Measurements from ENCODE around the gene SORCS3. TPM values are rescaled to one million over a fixed set of nuclear protein-coding genes. Genes with fewer than 3 reads are reported as not detected.

The SORCS3 gene
- total and polyA plus RNA-seq, 10 of the 15 experiments (the other 5 are each of a cell fraction or from before 2014, with no cell fraction given): 0.01 to 0.04 (median 0.02) TPM; not detected in 7

GRCh38 chr10:104683567-104683966, 42.5 kb downstream of the SORCS3 start:
- SMC1A ChIA-PET (ENCODE audit: uncharacterized antibody, unreplicated experiment): no interaction called here
- intact Hi-C loops (cut with micrococcal nuclease; ENCODE audit: unreplicated experiment): no loop called here
- Histone ChIP-seq H3K27ac (ENCODE audit: control insufficient read depth, insufficient read depth) (no peak overlapping the region), H3K4me3 (no peak overlapping the region), H3K36me3 (ENCODE audit: control insufficient read depth in 2 of 2, insufficient read depth in 2 of 2, low read length in 1 of 2) (no peaks in the 10 kb centered on the region), H3K9me3 (replicated peaks; ENCODE audit: control insufficient read depth, insufficient read depth, low read length) (no peaks in the 10 kb centered on the region), H2AFZ (ENCODE audit: control insufficient read depth, low read depth, low read length) (no peak overlapping the region), H3K4me1 (ENCODE audit: control insufficient read depth, insufficient read depth, low read length) (no peaks in the 10 kb centered on the region), H3K79me2 (ENCODE audit: control insufficient read depth, insufficient read depth, low read length) (no peaks in the 10 kb centered on the region), H3K4me2 (ENCODE audit: control insufficient read depth, insufficient read depth) (no peak overlapping the region), H4K20me1 (ENCODE audit: control insufficient read depth, insufficient read depth) (no peaks in the 10 kb centered on the region), H3K27me3 (replicated peaks in 1 of 2; ENCODE audit: control insufficient read depth in 2 of 2, insufficient read depth in 2 of 2, low read length in 1 of 2) (no peaks in the 10 kb centered on the region; a peak in 1 of 4 replicates), H3K9ac (ENCODE audit: control insufficient read depth, insufficient read depth, low read length) (no peak overlapping the region)
- RAD21 ChIA-PET (ENCODE audit: unreplicated experiment): no interaction called here
- WGBS (ENCODE audit: insufficient coverage, insufficient replicate concordance, low lambda C conversion rate, missing lambda C conversion rate): 0% methylated on average over 1 of the region's 1 CpG
- POLR2A ChIA-PET: no interaction called here
- no peak for ATAC-seq
- no TSS peak for BruUV-seq (replicated peaks)
- FAIRE-seq: no peak
- in situ Hi-C loops (cut with MboI): no loop called here
- TF ChIP-seq RUNX3 (IDR thresholded peaks at IDR 0.05; ENCODE audit: low read length) (no peak), RB1 (IDR thresholded peaks at IDR 0.05; ENCODE audit: borderline replicate concordance) (no peak), WRNIP1 (IDR thresholded peaks at IDR 0.05; ENCODE audit: borderline replicate concordance, low read depth, low read length) (no peak), SUPT20H (IDR thresholded peaks at IDR 0.05; ENCODE audit: borderline replicate concordance, control insufficient read depth, low read depth, low read length) (no peak), NKRF (conservative IDR thresholded peaks at IDR 0.05) (no peak), ZNF384 (IDR thresholded peaks at IDR 0.05; ENCODE audit: borderline replicate concordance, low read depth, low read length) (no peak), TCF7 (IDR thresholded peaks at IDR 0.05; ENCODE audit: borderline replicate concordance) (no peak), CBX3 (IDR thresholded peaks at IDR 0.05; ENCODE audit: borderline replicate concordance, low read depth) (no peak)
- CTCF ChIA-PET: no interaction called here
- no peak for DNase-seq (ENCODE audit: low read depth, low spot score)

Measured in GM12878 (cell line).